Nephron progenitor cell (in vitro differentiated cells): Measurements from ENCODE around the gene PCBP3.
"Not testable (repeated sequence)": the region's sequence is repeated elsewhere in the genome, so short reads cannot be mapped to it uniquely, and the experiment has no call there.

Experiments used
- DNase-seq: peaks from one replicate; pipeline ENCODE4 v3.0.0; 2021
- H3K27ac Mint-ChIP-seq: 2 replicates; pipeline ENCODE4 v1.8.0; 2021; ENCODE audit warnings: mild to moderate bottlenecking, moderate library complexity, mixed read lengths
- H3K27me3 Mint-ChIP-seq: 2 replicates; pipeline ENCODE4 v1.8.0; 2021; ENCODE audit warnings: mild to moderate bottlenecking, low read depth, mixed read lengths; ENCODE audit not compliant: poor library complexity
- H3K36me3 Mint-ChIP-seq: 2 replicates; pipeline ENCODE4 v1.8.0; 2021; ENCODE audit warnings: low read depth, mixed read lengths
- H3K4me1 Mint-ChIP-seq: 2 replicates; pipeline ENCODE4 v1.8.0; 2021; ENCODE audit warnings: mixed read lengths
- H3K4me3 Mint-ChIP-seq: 2 replicates; pipeline ENCODE4 v1.8.0; 2021; ENCODE audit warnings: mild to moderate bottlenecking, moderate library complexity, mixed read lengths
- H3K9me3 Mint-ChIP-seq: 2 replicates; pipeline ENCODE4 v1.8.0; 2021; ENCODE audit warnings: mild to moderate bottlenecking, moderate library complexity, mixed read lengths
- CTCF ChIP-seq: fragments of 200-600 bp; sonication (generic); IDR thresholded peaks from 2 replicates; pipeline ENCODE4 v1.5.0; 2021; ENCODE audit warnings: antibody characterized with exemption

The PCBP3 gene

DNA sequence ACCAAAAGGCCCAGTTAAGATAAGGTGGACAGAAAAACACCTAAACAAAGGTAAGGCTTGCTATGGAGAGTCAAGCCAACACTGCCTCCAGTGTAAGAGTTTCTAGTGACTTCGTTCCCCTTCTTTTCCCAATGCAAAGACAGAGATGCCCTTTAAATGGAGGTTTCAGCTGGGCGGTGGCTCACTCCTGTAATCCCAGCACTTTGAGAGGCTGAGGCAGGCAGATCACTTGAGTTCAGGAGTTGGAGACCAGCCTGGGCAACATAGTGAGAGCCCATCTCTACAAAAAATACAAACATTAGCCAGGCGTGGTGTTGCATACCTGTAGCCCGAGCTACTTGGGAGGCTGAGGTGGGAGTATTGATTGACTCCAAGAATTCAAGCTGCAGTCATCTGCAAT is 314.0 kb downstream of the PCBP3 start:
- H3K9me3 Mint-ChIP-seq = peaks cover 64% of the 10 kb centered on the region
- peaks cover 28% of the 10 kb centered on the region for H3K4me1 Mint-ChIP-seq
- peaks cover 36% of the 10 kb centered on the region for H3K27me3 Mint-ChIP-seq
- no peak for DNase-seq
- H3K4me3 Mint-ChIP-seq = no peak overlapping the region
- H3K36me3 Mint-ChIP-seq = peaks cover 8% of the 10 kb centered on the region
- H3K27ac Mint-ChIP-seq = no peak overlapping the region
- no peak for TF ChIP-seq CTCF

- Mint-ChIP-seq H3K36me3 (peaks cover 8% of the 10 kb centered on the region), H3K4me1 (peaks cover 24% of the 10 kb centered on the region), H3K9me3 (peaks cover 69% of the 10 kb centered on the region), H3K4me3 (no peak overlapping the region), H3K27ac (no peak overlapping the region), H3K27me3 (peaks cover 33% of the 10 kb centered on the region)
- TF ChIP-seq CTCF = no peak
- DNase-seq = no peak
These were observed 314.6 kb downstream of the PCBP3 start for GRCh38 chr21:45957981-45958600.

DNA sequence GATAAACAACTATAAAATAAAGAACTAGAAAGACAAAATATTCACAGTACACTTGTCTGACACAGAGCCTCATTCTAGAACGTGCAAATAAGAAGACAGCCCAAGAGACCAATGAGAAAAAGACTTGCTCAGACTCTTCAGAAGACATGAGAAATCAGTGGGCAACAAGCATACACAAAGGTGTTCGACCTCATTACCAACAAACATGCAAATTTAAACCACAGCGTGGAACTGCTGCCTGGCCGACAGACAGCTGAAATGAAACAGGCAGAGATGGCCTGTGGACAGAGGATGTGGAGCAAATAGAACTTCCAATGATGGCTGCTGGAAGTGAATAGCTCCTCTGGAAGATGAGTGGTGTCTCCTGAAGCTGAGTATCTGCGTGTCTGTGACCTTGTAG is 315.7 kb downstream of the PCBP3 start:
- Mint-ChIP-seq H3K27ac (no peak overlapping the region), H3K4me3 (no peak overlapping the region), H3K36me3 (peaks cover 8% of the 10 kb centered on the region), H3K9me3 (peaks cover 80% of the 10 kb centered on the region), H3K4me1 (peaks cover 13% of the 10 kb centered on the region), H3K27me3 (peaks cover 27% of the 10 kb centered on the region)
- no peak for TF ChIP-seq CTCF
- no peak for DNase-seq

DNA sequence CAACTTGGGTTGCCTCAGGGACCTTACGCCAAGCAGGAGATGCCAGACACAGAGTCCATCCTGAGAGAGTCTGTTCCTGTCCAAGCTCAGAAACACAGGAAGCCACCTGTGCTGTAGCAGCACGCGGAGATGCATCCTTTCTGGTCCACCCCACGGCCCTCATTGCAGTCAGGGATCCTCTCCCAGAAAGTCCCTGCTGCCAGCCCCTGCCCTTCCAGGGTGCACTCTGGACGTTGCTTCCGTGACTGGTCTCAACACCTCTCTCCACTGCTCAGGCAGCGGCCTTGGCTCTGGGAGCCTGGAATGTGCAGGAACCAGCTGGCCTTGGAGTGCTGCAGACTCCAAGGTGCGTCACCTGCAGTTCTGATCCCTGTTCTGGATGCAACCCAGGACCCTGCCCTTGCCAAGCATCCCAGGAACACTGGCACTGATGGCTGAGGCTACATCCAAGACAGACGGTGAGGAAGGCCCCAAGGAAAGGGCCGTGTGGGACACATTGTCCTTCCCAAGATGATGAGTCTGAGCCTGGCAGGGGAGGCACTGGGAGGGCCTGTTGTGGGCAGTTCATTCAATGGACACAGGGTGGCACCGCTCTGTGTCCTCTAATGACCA is 316.4 kb downstream of the PCBP3 start:
- peaks cover 83% of the 10 kb centered on the region for H3K9me3 Mint-ChIP-seq
- DNase-seq = no peak
- H3K4me1 Mint-ChIP-seq = peaks cover 6% of the 10 kb centered on the region

DNA sequence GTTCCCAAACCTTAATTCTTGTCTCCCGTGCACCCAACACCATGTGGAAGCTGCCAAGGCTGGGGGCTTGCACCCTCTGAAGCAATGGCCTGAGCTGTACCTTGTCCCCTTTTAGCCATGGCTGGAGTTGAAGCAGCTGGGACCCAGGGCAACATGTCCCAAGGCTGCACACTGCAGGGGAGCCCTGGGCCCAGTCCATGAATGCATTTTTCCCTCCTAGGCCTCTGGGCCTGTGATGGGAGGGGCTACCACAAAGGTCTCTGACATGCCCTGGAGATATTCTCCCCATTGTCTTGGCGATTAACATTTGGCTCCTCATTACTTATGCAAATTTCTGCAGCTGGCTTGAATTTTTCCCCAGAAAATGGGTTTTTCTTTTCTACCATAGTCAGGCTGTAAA is 317.9 kb downstream of the PCBP3 start:
- Mint-ChIP-seq H3K27me3 (peaks cover 27% of the 10 kb centered on the region), H3K9me3 (peaks cover 78% of the 10 kb centered on the region)
- not testable (repeated sequence) for H3K36me3 Mint-ChIP-seq, H3K4me3 Mint-ChIP-seq, H3K27ac Mint-ChIP-seq, DNase-seq, H3K4me1 Mint-ChIP-seq

More for the DNA sequence above, 316.4 kb downstream of the PCBP3 start:
- no peak for TF ChIP-seq CTCF
- Mint-ChIP-seq H3K36me3 (peaks cover 8% of the 10 kb centered on the region), H3K4me3 (no peak overlapping the region), H3K27me3 (peaks cover 27% of the 10 kb centered on the region), H3K27ac (no peak overlapping the region)

DNA sequence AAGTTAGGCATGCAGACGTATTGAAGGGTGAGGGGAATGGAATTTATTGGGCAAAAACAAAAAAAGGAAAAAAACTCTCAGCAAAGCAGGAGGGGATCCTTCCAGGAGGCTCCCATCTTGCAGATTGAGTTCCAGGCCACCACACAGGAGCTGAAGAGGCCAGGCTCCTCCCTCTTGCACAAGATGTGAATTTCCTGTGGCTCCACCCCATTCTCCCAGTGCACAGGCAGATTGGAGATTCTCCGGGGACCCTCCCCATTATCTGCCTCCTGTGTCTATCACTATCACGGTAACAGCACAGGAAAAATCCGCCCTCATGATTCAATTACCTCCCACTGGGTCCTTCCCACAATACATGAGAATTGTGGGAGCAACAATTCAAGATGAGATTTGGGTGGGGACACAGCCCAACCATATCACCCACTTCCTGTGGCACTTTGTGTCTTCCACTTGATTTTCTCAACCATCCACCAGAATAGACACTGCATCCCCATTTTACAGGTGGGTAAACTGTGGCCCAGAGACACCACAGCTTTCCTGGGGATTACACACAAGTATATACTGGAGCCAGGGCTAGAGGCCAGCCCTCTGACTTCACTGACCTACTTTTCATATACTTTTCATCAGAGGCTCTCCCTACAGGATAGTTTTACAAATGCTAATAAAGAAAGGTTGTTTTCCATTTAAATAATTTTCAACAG is 319.2 kb downstream of the PCBP3 start:
- H3K36me3 Mint-ChIP-seq = peaks cover 8% of the 10 kb centered on the region
- no peak overlapping the region for H3K4me3 Mint-ChIP-seq
- peaks cover 5% of the 10 kb centered on the region for H3K4me1 Mint-ChIP-seq
- no peak for DNase-seq
- H3K9me3 Mint-ChIP-seq = peaks cover 68% of the 10 kb centered on the region
- H3K27ac Mint-ChIP-seq = no peak overlapping the region
- TF ChIP-seq CTCF = no peak
- H3K27me3 Mint-ChIP-seq = peaks cover 23% of the 10 kb centered on the region
